MM.1S (cell line): ENCODE measurements around the gene AIRE.

Experiments
- EZH2 ChIP-seq: fragments of 300-600 bp; sonication (generic); optimal IDR thresholded peaks from 2 replicates; pipeline ENCODE3; 2017; ENCODE audit warnings: low read depth, mild to moderate bottlenecking, antibody characterized with exemption, low read length, mixed read lengths
- EZH2phosphoT487 ChIP-seq: fragments of 300-600 bp; sonication (generic); IDR thresholded peaks from 2 replicates; pipeline ENCODE4 v1.6.1; 2018; ENCODE audit warnings: antibody characterized with exemption, low read length
- TF ChIP-seq, protein P1 (sequence below): fragments of 300-600 bp; sonication (generic); IDR thresholded peaks from 2 replicates; pipeline ENCODE4 v1.5.1; 2016; ENCODE audit warnings: antibody characterized with exemption, low read length, mixed read lengths

DNA sequence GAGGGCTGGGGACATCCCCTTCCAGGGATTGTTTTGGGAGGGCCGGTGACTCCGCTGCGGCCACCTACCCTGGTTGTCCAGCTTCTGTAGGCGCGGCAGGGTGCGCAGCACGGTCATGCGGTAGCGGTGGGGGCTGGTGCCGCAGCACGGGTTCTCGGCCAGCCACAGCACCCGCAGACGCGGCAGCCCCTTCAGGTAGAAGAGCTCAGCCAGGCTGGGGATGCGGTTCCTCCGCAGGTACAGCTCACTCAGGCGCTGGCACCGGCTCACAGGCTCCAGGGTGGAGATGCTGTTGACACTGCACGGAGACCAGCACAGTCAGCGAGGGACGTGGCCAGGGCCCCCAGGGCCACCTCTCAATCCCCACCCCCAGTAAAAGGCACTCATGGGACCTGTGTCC lies 47.3 kb downstream of the AIRE start:
- TF ChIP-seq, protein P1, sequence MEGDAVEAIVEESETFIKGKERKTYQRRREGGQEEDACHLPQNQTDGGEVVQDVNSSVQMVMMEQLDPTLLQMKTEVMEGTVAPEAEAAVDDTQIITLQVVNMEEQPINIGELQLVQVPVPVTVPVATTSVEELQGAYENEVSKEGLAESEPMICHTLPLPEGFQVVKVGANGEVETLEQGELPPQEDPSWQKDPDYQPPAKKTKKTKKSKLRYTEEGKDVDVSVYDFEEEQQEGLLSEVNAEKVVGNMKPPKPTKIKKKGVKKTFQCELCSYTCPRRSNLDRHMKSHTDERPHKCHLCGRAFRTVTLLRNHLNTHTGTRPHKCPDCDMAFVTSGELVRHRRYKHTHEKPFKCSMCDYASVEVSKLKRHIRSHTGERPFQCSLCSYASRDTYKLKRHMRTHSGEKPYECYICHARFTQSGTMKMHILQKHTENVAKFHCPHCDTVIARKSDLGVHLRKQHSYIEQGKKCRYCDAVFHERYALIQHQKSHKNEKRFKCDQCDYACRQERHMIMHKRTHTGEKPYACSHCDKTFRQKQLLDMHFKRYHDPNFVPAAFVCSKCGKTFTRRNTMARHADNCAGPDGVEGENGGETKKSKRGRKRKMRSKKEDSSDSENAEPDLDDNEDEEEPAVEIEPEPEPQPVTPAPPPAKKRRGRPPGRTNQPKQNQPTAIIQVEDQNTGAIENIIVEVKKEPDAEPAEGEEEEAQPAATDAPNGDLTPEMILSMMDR: no peak
- TF ChIP-seq EZH2phosphoT487 (no peak), EZH2 (no peak)
